ENCODE results near the gene XNDC1N. TPM values are rescaled to one million over a fixed set of nuclear protein-coding genes. Genes with fewer than 3 reads are reported as not detected.

The XNDC1N gene
- total RNA-seq, 2 experiments from 2014 or later = 14.8 to 23.1 TPM

Other genes starting within 250 kb of the XNDC1N start
- not detected for gene DEFB108B, start 95.4 kb downstream of the XNDC1N start, total RNA-seq
- gene DEFB131B, start 50.1 kb downstream of the XNDC1N start, total RNA-seq = not detected
- 10 to 100 TPM; 30.7 to 38.7 TPM for gene RNF121, start 452 bp upstream of the XNDC1N start, total RNA-seq
- 10 to 100 TPM in 1 of 2 experiments, 1 to 10 TPM in 1; 7.0 to 11.2 TPM for gene IL18BP, start 70.3 kb upstream of the XNDC1N start, total RNA-seq
- gene NUMA1, start 151.9 kb upstream of the XNDC1N start, total RNA-seq = 100 to 1,000 TPM; 156 to 221 TPM
- gene LRRC51, start 152.3 kb upstream of the XNDC1N start, total RNA-seq = 1 to 10 TPM; 4.0 to 9.2 TPM
- 10 to 100 TPM; 63.4 to 66.5 TPM for gene LAMTOR1, start 174.7 kb upstream of the XNDC1N start, total RNA-seq
- under 1 TPM in 1 of 2 experiments, not detected in 1; 0.23 TPM for gene TOMT, start 177.3 kb upstream of the XNDC1N start, total RNA-seq
- 10 to 100 TPM; 53.8 to 63.6 TPM for gene ANAPC15, start 184.1 kb upstream of the XNDC1N start, total RNA-seq
- not detected for gene FOLR3, start 207.1 kb upstream of the XNDC1N start, total RNA-seq

Data from activated CD8-positive, alpha-beta memory T cell treated with anti-CD3 and anti-CD28 coated beads, Interleukin-2, amount 10 ng/mL, durations not matched to agents 7 days and 5 days (primary cell).